ENCODE results near the gene BSN.

The BSN gene

DNA sequence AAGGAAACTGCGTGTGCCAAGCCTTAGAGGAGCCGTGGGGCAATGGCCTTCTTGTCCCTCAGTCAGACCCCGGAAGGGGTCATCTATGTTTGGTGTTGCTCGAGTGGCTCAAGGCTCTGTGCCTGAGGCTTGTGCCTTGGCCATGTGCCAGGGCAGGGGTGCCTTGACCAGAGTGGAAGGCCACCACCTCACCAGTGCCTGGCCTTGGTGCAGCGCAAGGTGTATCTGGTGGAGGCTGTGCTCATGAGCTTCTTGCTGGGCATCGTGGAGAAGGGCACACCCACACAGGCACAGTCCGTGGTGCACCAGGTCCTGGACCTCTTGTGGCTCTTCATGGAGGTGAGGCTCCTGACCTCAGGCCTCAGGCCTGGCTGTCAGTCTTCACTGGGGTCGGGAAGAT, 145.7 kb downstream of the BSN start:
- TF ChIP-seq NFIC (IDR thresholded peaks at IDR 0.05), result no peak
- TF ChIP-seq TEAD4 (IDR thresholded peaks at IDR 0.05), result no peak
- no peak for TF ChIP-seq EP300 (IDR thresholded peaks at IDR 0.05; ENCODE audit: borderline replicate concordance)
- no peak for TF ChIP-seq CREB1 (IDR thresholded peaks at IDR 0.05; ENCODE audit: low read depth)
- no peak for TF ChIP-seq TCF12 (IDR thresholded peaks at IDR 0.05; ENCODE audit: low read depth)
- no peak for TF ChIP-seq EGR1 (IDR thresholded peaks at IDR 0.05)
- no peak for TF ChIP-seq ZBTB7A (IDR thresholded peaks at IDR 0.05; ENCODE audit: low read depth)
- TF ChIP-seq, protein P1, sequence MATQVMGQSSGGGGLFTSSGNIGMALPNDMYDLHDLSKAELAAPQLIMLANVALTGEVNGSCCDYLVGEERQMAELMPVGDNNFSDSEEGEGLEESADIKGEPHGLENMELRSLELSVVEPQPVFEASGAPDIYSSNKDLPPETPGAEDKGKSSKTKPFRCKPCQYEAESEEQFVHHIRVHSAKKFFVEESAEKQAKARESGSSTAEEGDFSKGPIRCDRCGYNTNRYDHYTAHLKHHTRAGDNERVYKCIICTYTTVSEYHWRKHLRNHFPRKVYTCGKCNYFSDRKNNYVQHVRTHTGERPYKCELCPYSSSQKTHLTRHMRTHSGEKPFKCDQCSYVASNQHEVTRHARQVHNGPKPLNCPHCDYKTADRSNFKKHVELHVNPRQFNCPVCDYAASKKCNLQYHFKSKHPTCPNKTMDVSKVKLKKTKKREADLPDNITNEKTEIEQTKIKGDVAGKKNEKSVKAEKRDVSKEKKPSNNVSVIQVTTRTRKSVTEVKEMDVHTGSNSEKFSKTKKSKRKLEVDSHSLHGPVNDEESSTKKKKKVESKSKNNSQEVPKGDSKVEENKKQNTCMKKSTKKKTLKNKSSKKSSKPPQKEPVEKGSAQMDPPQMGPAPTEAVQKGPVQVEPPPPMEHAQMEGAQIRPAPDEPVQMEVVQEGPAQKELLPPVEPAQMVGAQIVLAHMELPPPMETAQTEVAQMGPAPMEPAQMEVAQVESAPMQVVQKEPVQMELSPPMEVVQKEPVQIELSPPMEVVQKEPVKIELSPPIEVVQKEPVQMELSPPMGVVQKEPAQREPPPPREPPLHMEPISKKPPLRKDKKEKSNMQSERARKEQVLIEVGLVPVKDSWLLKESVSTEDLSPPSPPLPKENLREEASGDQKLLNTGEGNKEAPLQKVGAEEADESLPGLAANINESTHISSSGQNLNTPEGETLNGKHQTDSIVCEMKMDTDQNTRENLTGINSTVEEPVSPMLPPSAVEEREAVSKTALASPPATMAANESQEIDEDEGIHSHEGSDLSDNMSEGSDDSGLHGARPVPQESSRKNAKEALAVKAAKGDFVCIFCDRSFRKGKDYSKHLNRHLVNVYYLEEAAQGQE (IDR thresholded peaks at IDR 0.05; ENCODE audit: low read depth), result no peak
- no peak for TF ChIP-seq CEBPB (IDR thresholded peaks at IDR 0.05)
- no peak for TF ChIP-seq YY1 (IDR thresholded peaks at IDR 0.05; ENCODE audit: low read depth)
- TF ChIP-seq, protein P2, sequence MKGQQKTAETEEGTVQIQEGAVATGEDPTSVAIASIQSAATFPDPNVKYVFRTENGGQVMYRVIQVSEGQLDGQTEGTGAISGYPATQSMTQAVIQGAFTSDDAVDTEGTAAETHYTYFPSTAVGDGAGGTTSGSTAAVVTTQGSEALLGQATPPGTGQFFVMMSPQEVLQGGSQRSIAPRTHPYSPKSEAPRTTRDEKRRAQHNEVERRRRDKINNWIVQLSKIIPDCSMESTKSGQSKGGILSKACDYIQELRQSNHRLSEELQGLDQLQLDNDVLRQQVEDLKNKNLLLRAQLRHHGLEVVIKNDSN (IDR thresholded peaks at IDR 0.05), result no peak

DNA sequence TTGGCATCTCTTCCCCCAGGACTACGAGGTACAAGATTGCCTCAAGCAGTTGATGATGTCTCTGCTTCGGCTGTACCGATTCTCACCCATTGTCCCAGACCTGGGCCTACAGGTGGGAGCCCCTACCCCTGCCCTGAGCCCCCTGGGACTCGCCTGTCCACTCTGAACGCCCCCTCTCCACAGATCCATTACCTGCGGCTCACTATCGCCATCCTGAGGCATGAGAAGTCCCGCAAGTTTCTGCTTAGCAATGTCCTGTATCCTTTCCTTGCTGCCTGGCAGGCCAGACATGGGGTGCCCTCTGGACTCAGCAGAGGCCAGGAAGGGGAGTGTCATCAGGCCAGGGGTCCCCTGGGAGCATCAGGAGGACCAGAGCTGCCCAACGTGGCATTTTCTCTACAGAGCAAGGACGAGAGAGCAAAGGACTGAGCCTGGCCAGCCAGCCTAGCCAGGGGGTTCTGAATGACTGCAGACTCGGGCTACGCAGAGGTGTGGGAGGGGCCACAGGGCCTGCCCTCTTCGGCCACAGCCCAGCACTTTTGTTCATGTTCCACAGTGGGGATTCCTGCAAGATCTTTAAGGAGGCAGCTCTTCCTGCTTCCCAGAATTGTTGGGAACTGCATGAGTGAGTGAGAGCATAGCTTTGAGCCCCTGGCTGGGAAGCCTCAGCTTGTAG, 146.3 kb downstream of the BSN start:
- TF ChIP-seq, protein P2 (IDR thresholded peaks at IDR 0.05), result no peak
- no peak for TF ChIP-seq TEAD4 (IDR thresholded peaks at IDR 0.05)
- TF ChIP-seq, protein P1 (IDR thresholded peaks at IDR 0.05; ENCODE audit: low read depth), result no peak
- no peak for TF ChIP-seq YY1 (IDR thresholded peaks at IDR 0.05; ENCODE audit: low read depth)
- TF ChIP-seq CEBPB (IDR thresholded peaks at IDR 0.05), result no peak
- TF ChIP-seq, protein P3, sequence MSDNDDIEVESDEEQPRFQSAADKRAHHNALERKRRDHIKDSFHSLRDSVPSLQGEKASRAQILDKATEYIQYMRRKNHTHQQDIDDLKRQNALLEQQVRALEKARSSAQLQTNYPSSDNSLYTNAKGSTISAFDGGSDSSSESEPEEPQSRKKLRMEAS (IDR thresholded peaks at IDR 0.05), result no peak
- TF ChIP-seq CREB1 (IDR thresholded peaks at IDR 0.05; ENCODE audit: low read depth), result no peak
- no peak for TF ChIP-seq ZBTB7A (IDR thresholded peaks at IDR 0.05; ENCODE audit: low read depth)
- TF ChIP-seq TAF1 (IDR thresholded peaks at IDR 0.05; ENCODE audit: low read depth), result no peak

DNA sequence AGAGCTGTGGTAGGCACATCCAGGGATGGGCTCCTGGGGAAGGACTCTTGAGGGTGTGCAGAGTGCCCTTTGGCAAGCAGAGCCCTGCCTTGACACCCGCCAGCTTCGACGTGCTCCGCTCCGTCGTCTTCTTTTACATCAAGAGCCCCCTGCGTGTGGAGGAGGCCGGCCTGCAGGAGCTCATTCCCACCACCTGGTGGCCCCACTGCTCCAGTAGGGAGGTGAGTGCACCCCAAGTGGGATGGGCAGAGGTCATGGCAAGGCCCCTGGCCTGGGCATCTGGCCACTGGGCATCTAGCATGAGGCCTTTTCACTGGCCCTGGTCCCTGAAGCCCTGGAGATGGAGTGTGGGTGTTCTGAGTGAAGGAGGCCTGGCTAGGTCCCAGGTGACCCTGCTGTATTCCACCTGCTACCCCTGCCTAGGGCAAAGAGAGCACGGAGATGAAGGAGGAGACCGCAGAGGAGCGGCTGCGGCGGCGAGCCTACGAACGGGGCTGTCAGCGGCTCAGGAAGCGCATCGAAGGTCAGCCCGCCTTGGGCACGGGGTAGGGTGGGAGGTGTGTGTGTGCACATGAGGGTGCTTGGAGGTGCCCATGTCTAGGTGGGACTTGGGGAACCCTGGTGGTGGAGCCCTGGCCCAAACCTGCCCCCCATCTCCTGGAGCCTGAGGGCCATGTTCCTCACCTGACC, 147.3 kb downstream of the BSN start:
- peak; percentile 18; the same call in 1 of the 2 replicates for TF ChIP-seq RAD21 (IDR thresholded peaks at IDR 0.05; ENCODE audit: low read depth)
- no peak for TF ChIP-seq ZBTB7A (IDR thresholded peaks at IDR 0.05; ENCODE audit: low read depth)
- TF ChIP-seq, protein P1 (IDR thresholded peaks at IDR 0.05; ENCODE audit: low read depth), result no peak
- no peak for TF ChIP-seq CEBPB (IDR thresholded peaks at IDR 0.05)
- no peak for TF ChIP-seq CREB1 (IDR thresholded peaks at IDR 0.05; ENCODE audit: low read depth)
- peak; percentile 26; the same call in 1 of the 2 replicates for TF ChIP-seq TEAD4 (IDR thresholded peaks at IDR 0.05)

DNA sequence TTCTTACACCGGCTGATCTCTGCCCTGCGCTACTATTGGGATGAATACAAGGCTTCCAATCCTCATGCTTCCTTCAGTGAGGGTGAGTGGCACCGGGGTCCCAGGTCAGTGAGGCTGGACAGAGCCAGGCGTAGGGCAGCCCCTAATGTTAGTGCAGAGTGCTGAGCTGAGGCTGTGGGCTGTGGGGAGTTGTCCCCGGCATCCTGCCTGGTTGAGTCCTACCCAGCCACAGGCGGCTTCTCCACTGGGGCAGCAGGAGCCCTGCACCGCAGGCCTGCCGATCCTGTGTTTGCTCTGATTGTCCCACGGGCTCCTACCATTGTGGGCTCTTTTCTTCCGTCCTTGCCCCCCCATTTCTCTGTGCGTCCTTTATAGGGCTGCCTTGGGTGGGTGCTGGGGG, 148.4 kb downstream of the BSN start:
- TF ChIP-seq EP300 (IDR thresholded peaks at IDR 0.05; ENCODE audit: borderline replicate concordance) (no peak), TCF12 (IDR thresholded peaks at IDR 0.05; ENCODE audit: low read depth) (no peak), CEBPB (IDR thresholded peaks at IDR 0.05) (no peak), EGR1 (IDR thresholded peaks at IDR 0.05) (no peak), TAF1 (IDR thresholded peaks at IDR 0.05; ENCODE audit: low read depth) (no peak), FOXM1 (IDR thresholded peaks at IDR 0.05; ENCODE audit: borderline replicate concordance, low read depth) (no peak), YY1 (IDR thresholded peaks at IDR 0.05; ENCODE audit: low read depth) (no peak), NFIC (IDR thresholded peaks at IDR 0.05) (no peak), CREB1 (IDR thresholded peaks at IDR 0.05; ENCODE audit: low read depth) (no peak)
- TF ChIP-seq, protein P2 (IDR thresholded peaks at IDR 0.05), result no peak
